GM23248 (cell line): ENCODE results near the gene RTN3. TPM values are rescaled to one million over a fixed set of nuclear protein-coding genes. Genes with fewer than 3 reads are reported as not detected.
"Not testable (repeated sequence)": the region's sequence is repeated elsewhere in the genome, so short reads cannot be mapped to it uniquely, and the experiment has no call there.

Experiments
- DNase-seq: peaks from one replicate; pipeline ENCODE4 v3.0.0-alpha.2; 2015
- H2AFZ ChIP-seq: fragments of 200-600 bp; sonication (generic); 2 replicates; pipeline ENCODE4 v1.6.1; 2016; ENCODE audit warnings: antibody characterized with exemption
- H3F3A ChIP-seq: fragments of 200-600 bp; sonication (generic); 2 replicates; pipeline ENCODE4 v1.6.1; 2016; ENCODE audit warnings: mild to moderate bottlenecking, antibody characterized with exemption, mixed run types; ENCODE audit not compliant: insufficient read depth
- H3K27ac ChIP-seq: fragments of 200-600 bp; sonication (generic); 2 replicates; pipeline ENCODE4 v1.5.1; 2016; ENCODE audit warnings: mild to moderate bottlenecking
- H3K27me3 ChIP-seq: fragments of 200-600 bp; sonication (generic); replicated peaks from 2 replicates; pipeline ENCODE4 v1.6.1; 2016; ENCODE audit warnings: mild to moderate bottlenecking; ENCODE audit not compliant: insufficient read depth
- H3K36me3 ChIP-seq: fragments of 200-600 bp; sonication (generic); 2 replicates; pipeline ENCODE4 v1.6.1; 2016; ENCODE audit warnings: low read depth, mild to moderate bottlenecking
- H3K4me1 ChIP-seq: fragments of 200-600 bp; sonication (generic); 2 replicates; pipeline ENCODE4 v1.6.1; 2016; ENCODE audit warnings: mild to moderate bottlenecking; ENCODE audit not compliant: insufficient read depth
- H3K4me2 ChIP-seq: fragments of 200-600 bp; sonication (generic); one replicate; pipeline ENCODE4 v1.6.1; 2016; ENCODE audit warnings: mild to moderate bottlenecking; ENCODE audit not compliant: unreplicated experiment
- H3K4me3 ChIP-seq: fragments of 200-600 bp; sonication (generic); 2 replicates; pipeline ENCODE4 v1.5.1; 2016; ENCODE audit warnings: mild to moderate bottlenecking
- H3K79me2 ChIP-seq: fragments of 200-600 bp; sonication (generic); 2 replicates; pipeline ENCODE4 v1.6.1; 2016; ENCODE audit warnings: mild to moderate bottlenecking; ENCODE audit not compliant: insufficient read depth
- H3K9ac ChIP-seq: fragments of 200-600 bp; sonication (generic); 2 replicates; pipeline ENCODE4 v1.6.1; 2016; ENCODE audit warnings: mild to moderate bottlenecking
- H3K9me2 ChIP-seq: fragments of 200-600 bp; sonication (generic); 2 replicates; pipeline ENCODE4 v1.6.1; 2016; ENCODE audit warnings: mixed run types, mild to moderate bottlenecking, moderate library complexity; ENCODE audit not compliant: insufficient read depth
- H3K9me3 ChIP-seq: fragments of 200-600 bp; sonication (generic); one replicate; pipeline ENCODE4 v1.6.1; 2017; ENCODE audit warnings: low read depth
- H4K20me1 ChIP-seq: fragments of 200-600 bp; sonication (generic); 2 replicates; pipeline ENCODE4 v1.6.0; 2016; ENCODE audit not compliant: insufficient read depth
- EZH2 ChIP-seq: fragments of 200-600 bp; sonication (generic); IDR thresholded peaks from 2 replicates; pipeline ENCODE4 v1.6.1; 2018; ENCODE audit warnings: antibody characterized with exemption, mild to moderate bottlenecking; ENCODE audit not compliant: insufficient read depth, poor library complexity, severe bottlenecking
- EZH2phosphoT487 ChIP-seq: fragments of 200-600 bp; sonication (generic); IDR thresholded peaks from 2 replicates; pipeline ENCODE4 v1.6.1; 2018; ENCODE audit warnings: antibody characterized with exemption, moderate library complexity, mild to moderate bottlenecking, low read depth; ENCODE audit not compliant: insufficient read depth
- WGBS, 2 experiments: methylation state at CpG; one replicate each; pipeline ENCODE4 v1.1.6; 2015 to 2017; ENCODE audit warnings: low lambda C conversion rate in 2 of 2, low coverage in 1 of 2; ENCODE audit errors: missing lambda C conversion rate in 2 of 2; 5-methylcytosine and 5-hydroxymethylcytosine counted together
- in situ Hi-C: fragments of 300-500 bp; cut with MboI; formaldehyde crosslinking; loops from 2 replicates; pipeline ENCODE4 v1.15.0; 2020
- polyA plus RNA-seq: library from polyadenylated mRNA; unstranded; fragments of >200 nt; fragmentation: Nextera tagmentation; extraction: Ambion mirVana; gene quantifications from 2 replicates; pipeline ENCODE4 v1.2.1, GENCODE V29; 2016
- total RNA-seq: library from RNA; depleted of rRNA; stranded (reverse); fragments of >200 nt; shearing (Covaris generic); gene quantifications from 2 replicates; pipeline ENCODE4 v1.2.3, GENCODE V29; 2014; rRNA removed

The RTN3 gene, protein sequence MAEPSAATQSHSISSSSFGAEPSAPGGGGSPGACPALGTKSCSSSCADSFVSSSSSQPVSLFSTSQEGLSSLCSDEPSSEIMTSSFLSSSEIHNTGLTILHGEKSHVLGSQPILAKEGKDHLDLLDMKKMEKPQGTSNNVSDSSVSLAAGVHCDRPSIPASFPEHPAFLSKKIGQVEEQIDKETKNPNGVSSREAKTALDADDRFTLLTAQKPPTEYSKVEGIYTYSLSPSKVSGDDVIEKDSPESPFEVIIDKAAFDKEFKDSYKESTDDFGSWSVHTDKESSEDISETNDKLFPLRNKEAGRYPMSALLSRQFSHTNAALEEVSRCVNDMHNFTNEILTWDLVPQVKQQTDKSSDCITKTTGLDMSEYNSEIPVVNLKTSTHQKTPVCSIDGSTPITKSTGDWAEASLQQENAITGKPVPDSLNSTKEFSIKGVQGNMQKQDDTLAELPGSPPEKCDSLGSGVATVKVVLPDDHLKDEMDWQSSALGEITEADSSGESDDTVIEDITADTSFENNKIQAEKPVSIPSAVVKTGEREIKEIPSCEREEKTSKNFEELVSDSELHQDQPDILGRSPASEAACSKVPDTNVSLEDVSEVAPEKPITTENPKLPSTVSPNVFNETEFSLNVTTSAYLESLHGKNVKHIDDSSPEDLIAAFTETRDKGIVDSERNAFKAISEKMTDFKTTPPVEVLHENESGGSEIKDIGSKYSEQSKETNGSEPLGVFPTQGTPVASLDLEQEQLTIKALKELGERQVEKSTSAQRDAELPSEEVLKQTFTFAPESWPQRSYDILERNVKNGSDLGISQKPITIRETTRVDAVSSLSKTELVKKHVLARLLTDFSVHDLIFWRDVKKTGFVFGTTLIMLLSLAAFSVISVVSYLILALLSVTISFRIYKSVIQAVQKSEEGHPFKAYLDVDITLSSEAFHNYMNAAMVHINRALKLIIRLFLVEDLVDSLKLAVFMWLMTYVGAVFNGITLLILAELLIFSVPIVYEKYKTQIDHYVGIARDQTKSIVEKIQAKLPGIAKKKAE
- 66.9 and 113 TPM in 2 replicates for total RNA-seq
- polyA plus RNA-seq: 123 and 127 TPM in 2 replicates

GRCh38 chr11:63681321-63682065 is at the start of gene RTN3:
Gene RTN3 (plus strand): TSS chr11:63681500. CDS start chr11:63681637, 137 bp downstream.
- Histone ChIP-seq H4K20me1 (no peaks in the 10 kb centered on the region), H3K9me3 (no peaks in the 10 kb centered on the region), H3K9ac (peak within 1 kb of the TSS; percentile 83), H3K9me2 (no peaks in the 10 kb centered on the region), H2AFZ (peak within 1 kb of the TSS; percentile 94), H3K4me2 (peak within 1 kb of the TSS; percentile 95), H3K4me1 (peaks cover 22% of the 10 kb centered on the region; the same call in 1 of the 2 replicates), H3K27ac (peak within 1 kb of the TSS; percentile 75), H3K4me3 (peak within 1 kb of the TSS; percentile 83), H3K79me2 (peaks cover 51% of the 10 kb centered on the region), H3K27me3 (no peaks in the 10 kb centered on the region), H3F3A (peaks cover 23% of the 10 kb centered on the region), H3K36me3 (no peaks in the 10 kb centered on the region)
- DNase-seq: peak; percentile 98
- in situ Hi-C loops: no loop called here
- no peak for TF ChIP-seq EZH2phosphoT487
- no peak for TF ChIP-seq EZH2
- WGBS, 2 experiments: 0 to 1% methylated on average over 65 to 68 of the region's 74 CpGs

- H2AFZ ChIP-seq: no peak overlapping the region
- H3K27ac ChIP-seq: no peak overlapping the region
- TF ChIP-seq EZH2: no peak
- TF ChIP-seq EZH2phosphoT487: no peak
- H3F3A ChIP-seq: peaks cover 9% of the 10 kb centered on the region; the same call in 1 of the 2 replicates
- H3K9me2 ChIP-seq: no peaks in the 10 kb centered on the region
- no peak overlapping the region for H3K9ac ChIP-seq
- no peaks in the 10 kb centered on the region for H3K9me3 ChIP-seq
- H3K79me2 ChIP-seq: peaks cover 39% of the 10 kb centered on the region
- in situ Hi-C loops: no loop called here
- H3K36me3 ChIP-seq: peaks cover 64% of the 10 kb centered on the region
- H3K4me1 ChIP-seq: 0 out of 2 replicates have a peak, but pooled peaks cover 3% of the 10 kb centered on the region
- H3K27me3 ChIP-seq: no peaks in the 10 kb centered on the region
- WGBS, 2 experiments: 68 to 69% methylated on average over 10 of the region's 10 CpGs
- H4K20me1 ChIP-seq: no peaks in the 10 kb centered on the region
- H3K4me2 ChIP-seq: no peak overlapping the region
- H3K4me3 ChIP-seq: no peak overlapping the region
- peak; percentile 74 for DNase-seq
Observed at GRCh38 chr11:63635762-63636465, 45.4 kb upstream of the RTN3 start.

GRCh38 chr11:63638436-63638835 is 42.9 kb upstream of the RTN3 start:
- H3K9me2 ChIP-seq, in situ Hi-C loops: not testable (repeated sequence)
- H3K79me2 ChIP-seq: peaks cover 51% of the 10 kb centered on the region

More at GRCh38 chr11:63638436-63638835, 42.9 kb upstream of the RTN3 start:
- peaks cover 27% of the 10 kb centered on the region for H3F3A ChIP-seq
- H3K9ac ChIP-seq, H3K9me3 ChIP-seq, H3K4me1 ChIP-seq, DNase-seq, H4K20me1 ChIP-seq, H3K4me2 ChIP-seq, H3K27me3 ChIP-seq, H3K4me3 ChIP-seq, H3K27ac ChIP-seq, H2AFZ ChIP-seq: not testable (repeated sequence)
- WGBS, 2 experiments: 84 to 85% methylated on average over 8 of the region's 8 CpGs
- peaks cover 64% of the 10 kb centered on the region for H3K36me3 ChIP-seq
